PC-9 (cell line): ENCODE measurements around the gene TREML4. TPM values are rescaled to one million over a fixed set of nuclear protein-coding genes. Genes with fewer than 3 reads are reported as not detected.

Source experiments
- BruUV-seq: library from RNA; stranded (reverse); fragments of 400-500 nt; replicated peaks from 2 replicates; lab custom pipeline; 2021; lab: Mats Ljungman, UMichigan
- CTCF ChIA-PET: fragments of 300-600 bp; sonication (Branson Sonifier 250); formaldehyde crosslinking; loops from one replicate; lab custom pipeline; 2022; ENCODE audit warnings: antibody characterized with exemption; lab: Charles Lee
- POLR2A ChIA-PET: fragments of 300-600 bp; sonication (Branson Sonifier 250); formaldehyde crosslinking; loops from one replicate; lab custom pipeline; 2022; ENCODE audit warnings: antibody characterized with exemption; ENCODE audit not compliant: unreplicated experiment; lab: Charles Lee
- DNase-seq, 2 experiments: peaks; one replicate each; pipeline versions ENCODE4 v3.0.0 to v3.0.0-alpha.2; 2015 to 2022; ENCODE audit warnings: mixed read lengths in 1 of 2
- H2AFZ ChIP-seq: fragments of 200-600 bp; sonication (generic); 2 replicates; pipeline ENCODE4 v1.8.1; 2017; ENCODE audit warnings: antibody characterized with exemption
- H3F3A ChIP-seq: fragments of 200-600 bp; sonication (generic); 2 replicates; pipeline ENCODE4 v1.8.1; 2017; ENCODE audit warnings: antibody characterized with exemption, mild to moderate bottlenecking, low read depth; ENCODE audit not compliant: insufficient read depth
- H3K27ac ChIP-seq: fragments of 200-600 bp; sonication (generic); 2 replicates; pipeline ENCODE4 v1.6.1; 2016; ENCODE audit warnings: mixed run types
- H3K27me3 ChIP-seq: fragments of 200-600 bp; sonication (generic); 2 replicates; pipeline ENCODE4 v1.6.1; 2016; ENCODE audit warnings: low read depth, mixed run types; ENCODE audit not compliant: insufficient read depth
- H3K36me3 ChIP-seq: fragments of 200-600 bp; sonication (generic); 2 replicates; pipeline ENCODE4 v1.6.1; 2016; ENCODE audit warnings: low read depth, mixed run types
- H3K4me1 ChIP-seq: fragments of 200-600 bp; sonication (generic); replicated peaks from 2 replicates; pipeline ENCODE4 v1.6.1; 2016; ENCODE audit warnings: mixed run types; ENCODE audit not compliant: insufficient read depth
- H3K4me2 ChIP-seq: fragments of 200-600 bp; sonication (generic); 2 replicates; pipeline ENCODE4 v1.6.1; 2017; ENCODE audit warnings: mixed run types
- H3K4me3 ChIP-seq: fragments of 200-600 bp; sonication (generic); 2 replicates; pipeline ENCODE4 v1.6.1; 2016; ENCODE audit warnings: mixed run types
- H3K79me2 ChIP-seq: fragments of 200-600 bp; sonication (generic); 2 replicates; pipeline ENCODE4 v1.6.1; 2017; ENCODE audit warnings: low read depth, mixed run types
- H3K9me2 ChIP-seq: fragments of 200-600 bp; sonication (generic); 2 replicates; pipeline ENCODE4 v1.8.1; 2017; ENCODE audit warnings: mild to moderate bottlenecking; ENCODE audit not compliant: insufficient read depth
- H3K9me3 ChIP-seq: fragments of 200-600 bp; sonication (generic); 2 replicates; pipeline ENCODE4 v1.8.1; 2016; ENCODE audit warnings: low read depth; ENCODE audit not compliant: insufficient read depth
- H4K20me1 ChIP-seq: fragments of 200-600 bp; sonication (generic); 2 replicates; pipeline ENCODE4 v1.8.1; 2017; ENCODE audit not compliant: insufficient read depth
- CTCF ChIP-seq: fragments of 200-600 bp; sonication (generic); conservative IDR thresholded peaks from 2 replicates; pipeline ENCODE4 v1.6.1; 2017; ENCODE audit warnings: mixed run types, antibody characterized with exemption, mild to moderate bottlenecking, moderate library complexity
- EZH2 ChIP-seq: fragments of 200-600 bp; sonication (generic); IDR thresholded peaks from 2 replicates; pipeline ENCODE4 v1.8.0; 2017; ENCODE audit warnings: antibody characterized with exemption, low read depth
- intact Hi-C: fragments of 100-400 bp; cut with micrococcal nuclease; formaldehyde crosslinking; loops from one replicate; pipeline ENCODE4 v1.10.0; 2022; ENCODE audit not compliant: unreplicated experiment
- total RNA-seq: library from RNA; stranded (reverse); gene quantifications from 2 replicates; pipeline ENCODE4 v1.2.3, GENCODE V29; 2021

TREML4 gene
- total RNA-seq, 1 experiment from 2014 or later, result not detected

- BruUV-seq, result no TSS peak
- POLR2A ChIA-PET, result no interaction called here
These were observed 3.3 kb upstream of the TREML4 start for GRCh38 chr6:41224800-41225199.

GRCh38 chr6:41226752-41227151 lies 1.4 kb upstream of the TREML4 start:
- Histone ChIP-seq H4K20me1 (no peaks in the 10 kb centered on the region), H2AFZ (no peak overlapping the region), H3K4me2 (no peak overlapping the region), H3K9me2 (no peaks in the 10 kb centered on the region), H3K4me1 (0 out of 2 replicates have a peak, but pooled peaks cover 3% of the 10 kb centered on the region), H3K79me2 (no peaks in the 10 kb centered on the region), H3K36me3 (no peaks in the 10 kb centered on the region), H3K9me3 (no peaks in the 10 kb centered on the region), H3K4me3 (no peak overlapping the region), H3K27me3 (peaks cover 9% of the 10 kb centered on the region; the same call in 1 of the 2 replicates), H3K27ac (no peak overlapping the region), H3F3A (no peaks in the 10 kb centered on the region)
- POLR2A ChIA-PET, result no interaction called here
- intact Hi-C loops, result no loop called here
- no TSS peak for BruUV-seq
- TF ChIP-seq EZH2 (no peak), CTCF (no peak)
- CTCF ChIA-PET, result no interaction called here
- DNase-seq, result peak in 1 of 2 experiments; percentile 47

More at GRCh38 chr6:41224800-41225199, 3.3 kb upstream of the TREML4 start:
- Histone ChIP-seq H3K79me2 (no peaks in the 10 kb centered on the region), H2AFZ (no peak overlapping the region), H3K4me1 (0 out of 2 replicates have a peak, but pooled peaks cover 3% of the 10 kb centered on the region), H3K9me2 (no peaks in the 10 kb centered on the region), H3K9me3 (peaks cover 8% of the 10 kb centered on the region; the same call in 1 of the 2 replicates), H3K4me3 (no peak overlapping the region), H3K27me3 (peaks cover 4% of the 10 kb centered on the region; the same call in 1 of the 2 replicates), H4K20me1 (no peaks in the 10 kb centered on the region), H3K36me3 (no peaks in the 10 kb centered on the region), H3F3A (no peaks in the 10 kb centered on the region), H3K27ac (no peak overlapping the region), H3K4me2 (no peak overlapping the region)
- intact Hi-C loops, result no loop called here
- no peak for DNase-seq
- CTCF ChIA-PET, result no interaction called here
- TF ChIP-seq EZH2 (no peak), CTCF (no peak)

GRCh38 chr6:41228616-41229015 lies 467 bp downstream of the TREML4 start:
- TF ChIP-seq EZH2 (no peak), CTCF (no peak)
- ChIA-PET CTCF (no interaction called here), POLR2A (no interaction called here)
- Histone ChIP-seq H4K20me1 (no peaks in the 10 kb centered on the region), H3F3A (no peaks in the 10 kb centered on the region), H3K27ac (no peak overlapping the region), H3K79me2 (no peaks in the 10 kb centered on the region), H3K36me3 (no peaks in the 10 kb centered on the region), H3K27me3 (peaks cover 9% of the 10 kb centered on the region; the same call in 1 of the 2 replicates), H3K4me1 (0 out of 2 replicates have a peak, but pooled peaks cover 3% of the 10 kb centered on the region), H2AFZ (no peak overlapping the region), H3K9me3 (no peaks in the 10 kb centered on the region), H3K9me2 (no peaks in the 10 kb centered on the region), H3K4me2 (no peak overlapping the region), H3K4me3 (no peak overlapping the region)
- no TSS peak for BruUV-seq
- DNase-seq, result no peak
- intact Hi-C loops, result no loop called here
